Endothelial cell of umbilical vein (primary cell): ENCODE measurements around the gene SMIM44. TPM values are rescaled to one million over a fixed set of nuclear protein-coding genes. Genes with fewer than 3 reads are reported as not detected.

Source experiments
- BruUV-seq: library from RNA; stranded (reverse); fragments of 400-500 nt; replicated peaks from 2 replicates; lab custom pipeline; 2021; lab: Mats Ljungman, UMichigan
- CTCF ChIA-PET: fragments of 300-600, 350-600 bp; sonication (Branson Sonifier 250); formaldehyde crosslinking; loops from one replicate; lab custom pipeline; 2021; ENCODE audit warnings: antibody characterized with exemption, inconsistent platforms; lab: Charles Lee
- POLR2A ChIA-PET: fragments of 300-600, 350-600 bp; sonication (Branson Sonifier 250); formaldehyde crosslinking; loops from one replicate; lab custom pipeline; 2021; ENCODE audit warnings: antibody characterized with exemption, inconsistent platforms; lab: Charles Lee
- DNase-seq: peaks from one replicate; pipeline ENCODE4 v3.0.0-alpha.2; 2011; ENCODE audit warnings: low read depth, low spot score
- FAIRE-seq: peaks from 2 replicates; lab custom pipeline; 2011; peaks lifted over from hg19 to GRCh38; lab: Jason Lieb, UNC
- H2AFZ ChIP-seq: 2 replicates; pipeline ENCODE4 v1.6.0; 2012; ENCODE audit warnings: low read depth, low read length, control low read depth, inconsistent platforms
- H3K27ac ChIP-seq: 2 replicates; pipeline ENCODE4 v1.5.1; 2011; ENCODE audit warnings: low read depth, mild to moderate bottlenecking, control low read depth, low read length, moderate library complexity; ENCODE audit not compliant: insufficient read depth
- H3K27me3 ChIP-seq, 2 experiments: 2 replicates each; pipeline versions ENCODE4 v1.6.0 to v1.6.1; 2011; ENCODE audit warnings: low read length in 2 of 2, mixed read lengths in 1 of 2; ENCODE audit not compliant: control insufficient read depth in 2 of 2, insufficient read depth in 2 of 2
- H3K36me3 ChIP-seq, 2 experiments: 2 replicates in 1 of 2; 3 replicates in 1 of 2; pipeline ENCODE4 v1.5.1; 2011; ENCODE audit warnings: low read length in 2 of 2, mild to moderate bottlenecking in 1 of 2, moderate library complexity in 1 of 2; ENCODE audit not compliant: control insufficient read depth in 2 of 2, insufficient read depth in 2 of 2; ENCODE audit errors: extremely low read depth in 1 of 2
- H3K4me1 ChIP-seq: 3 replicates; pipeline ENCODE4 v1.5.1; 2011; ENCODE audit warnings: mild to moderate bottlenecking, low read length; ENCODE audit not compliant: control insufficient read depth, insufficient read depth; ENCODE audit errors: extremely low read depth
- H3K4me2 ChIP-seq: 2 replicates; pipeline ENCODE4 v1.6.1; 2011; ENCODE audit warnings: low read length, control low read depth, mixed read lengths; ENCODE audit not compliant: insufficient read depth
- H3K4me3 ChIP-seq, 3 experiments: fragments of 200-600 bp in 1 of 3; sonication (generic), shearing (Covaris generic) in 1 of 3; replicated peaks in 1 of 3; 2 replicates each; pipeline ENCODE4 v1.5.1; 2011 to 2016; ENCODE audit warnings: control low read depth in 3 of 3, low read length in 3 of 3, mild to moderate bottlenecking in 2 of 3, inconsistent platforms in 1 of 3, low read depth in 1 of 3, moderate library complexity in 1 of 3; ENCODE audit not compliant: insufficient read depth in 1 of 3
- H3K79me2 ChIP-seq: 2 replicates; pipeline ENCODE4 v1.6.0; 2012; ENCODE audit warnings: low read length, inconsistent platforms; ENCODE audit not compliant: control insufficient read depth, insufficient read depth
- H3K9ac ChIP-seq: replicated peaks from 2 replicates; pipeline ENCODE3; 2011; ENCODE audit warnings: low read length, control low read depth; ENCODE audit not compliant: insufficient read depth; ENCODE audit errors: extremely low read depth
- H3K9me1 ChIP-seq: replicated peaks from 3 replicates; pipeline ENCODE4 v1.6.0; 2011; ENCODE audit warnings: mild to moderate bottlenecking, low read length; ENCODE audit not compliant: control insufficient read depth, insufficient read depth; ENCODE audit errors: extremely low read depth
- H3K9me3 ChIP-seq: replicated peaks from 2 replicates; pipeline ENCODE4 v1.5.1; 2012; ENCODE audit warnings: low read length, inconsistent platforms; ENCODE audit not compliant: control insufficient read depth, insufficient read depth
- H4K20me1 ChIP-seq: replicated peaks from 2 replicates; pipeline ENCODE3; 2011; ENCODE audit warnings: mild to moderate bottlenecking, low read length; ENCODE audit not compliant: control insufficient read depth, insufficient read depth; ENCODE audit errors: extremely low read depth
- CTCF ChIP-seq, 2 donors: IDR thresholded peaks; 1 replicate in 1 of 2; 2 replicates in 1 of 2; pipeline ENCODE4 v1.5.1; 2011; ENCODE audit warnings: low read length in 2 of 2, mild to moderate bottlenecking in 2 of 2, moderate library complexity in 2 of 2, control low read depth in 1 of 2, inconsistent platforms in 1 of 2, low read depth in 1 of 2; ENCODE audit not compliant: insufficient read depth in 1 of 2; ENCODE audit errors: extremely low read depth in 1 of 2
- EZH2 ChIP-seq: IDR thresholded peaks from 2 replicates; pipeline ENCODE4 v1.6.1; 2012; ENCODE audit warnings: borderline replicate concordance, low read depth, mild to moderate bottlenecking, moderate library complexity, low read length, inconsistent platforms; ENCODE audit not compliant: severe bottlenecking
- FOS ChIP-seq: IDR thresholded peaks from 2 replicates; pipeline ENCODE4 v1.6.1; 2011; ENCODE audit warnings: mild to moderate bottlenecking, low read length, moderate library complexity, borderline replicate concordance; ENCODE audit not compliant: insufficient read depth
- GATA2 ChIP-seq: IDR thresholded peaks from 2 replicates; pipeline ENCODE4 v1.7.0; 2011; ENCODE audit warnings: low read depth, mild to moderate bottlenecking, moderate library complexity, mixed read lengths, low read length; ENCODE audit not compliant: insufficient read length, insufficient read depth
- JUN ChIP-seq: IDR thresholded peaks from 2 replicates; pipeline ENCODE4 v1.6.1; 2011; ENCODE audit warnings: borderline replicate concordance, low read depth; ENCODE audit not compliant: insufficient read length, insufficient read depth
- MAX ChIP-seq: IDR thresholded peaks from 2 replicates; pipeline ENCODE4 v1.6.1; 2011; ENCODE audit not compliant: insufficient read depth, insufficient read length
- MYC ChIP-seq: IDR thresholded peaks from one replicate; pipeline ENCODE4 v1.6.1; 2011; ENCODE audit warnings: mild to moderate bottlenecking, low read depth, low read length
- POLR2A ChIP-seq: IDR thresholded peaks from 2 replicates; pipeline ENCODE4 v1.6.1; 2012; ENCODE audit warnings: low read depth, mild to moderate bottlenecking, control low read depth, low read length
- POLR2AphosphoS5 ChIP-seq: IDR thresholded peaks from 2 replicates; pipeline ENCODE4 v1.6.1; 2012; ENCODE audit warnings: low read depth, mild to moderate bottlenecking, control low read depth, low read length, moderate library complexity; ENCODE audit not compliant: insufficient read depth
- dilution Hi-C: fragments of 300-500 bp; cut with MboI; formaldehyde crosslinking; loops from one replicate; pipeline ENCODE4 v1.15.0; 2019; ENCODE audit warnings: low sequenced_read_pairs; ENCODE audit not compliant: extremely low pct_ligation_motif_present
- intact Hi-C: fragments of 100-400 bp; cut with micrococcal nuclease; formaldehyde crosslinking; loops from one replicate; pipeline ENCODE4 v1.10.0; 2022
- polyA plus RNA-seq, 4 experiments: library from polyadenylated mRNA; depleted of rRNA in 3 of 4; stranded (reverse) in 3 of 4; unstranded in 1 of 4; fragments of >200 nt; gene quantifications; 2 replicates each; pipeline versions ENCODE4 v1.2.1 to v1.2.3, GENCODE V29; 2011 to 2012; ENCODE audit warnings: missing spikeins in 1 of 4
- total RNA-seq: library from RNA; stranded (reverse); gene quantifications from 2 replicates; pipeline ENCODE4 v1.2.3, GENCODE V29; 2021

Gene SMIM44
- total and polyA plus RNA-seq, 2 donors (not counting 3 experiments of a cell fraction or from before 2014, with no cell fraction given) = not detected

DNA sequence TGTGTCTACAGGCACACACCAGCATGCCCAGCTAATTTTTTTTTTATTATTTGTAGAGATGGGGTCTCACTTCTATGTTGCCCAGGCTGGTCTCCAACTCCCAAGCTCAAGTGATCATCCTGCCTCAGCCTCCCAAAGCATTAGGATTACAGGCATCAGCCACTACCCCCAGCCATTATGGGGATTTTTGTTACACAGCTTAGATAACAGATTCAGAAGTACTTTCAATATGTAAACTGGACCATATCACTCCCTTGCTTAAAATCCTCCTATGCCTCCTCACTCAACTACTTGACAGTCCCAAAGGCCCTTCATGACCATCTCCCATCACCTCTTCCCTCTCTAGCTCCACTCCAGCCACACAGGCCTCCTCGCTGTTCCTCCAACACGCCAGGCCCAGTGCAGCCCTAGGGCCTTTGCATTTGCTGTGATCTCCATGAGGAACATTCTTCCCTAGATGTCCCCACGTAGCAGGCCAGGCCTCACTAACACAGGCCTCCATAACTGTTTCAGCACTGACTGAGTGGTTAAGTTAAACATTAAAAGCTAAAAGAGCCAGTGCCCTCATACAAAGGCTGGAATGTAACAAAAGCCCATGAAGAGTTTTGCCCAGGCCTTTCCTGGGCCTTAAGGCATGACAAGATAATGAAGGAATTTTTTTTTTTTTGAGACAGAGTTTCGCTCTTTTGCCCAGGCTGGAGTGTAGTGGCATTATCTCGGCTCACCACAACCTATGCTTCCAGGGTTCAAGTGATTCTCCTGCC, 14.7 kb upstream of the SMIM44 start:
- CTCF ChIA-PET = interaction anchor here (1.3 kb wide), 1 partner anchor 13 kb away, joined by 5 read pairs; no protein-coding TSS in a partner anchor
- no TSS peak for BruUV-seq
- dilution Hi-C loops = no loop called here
- H3K36me3 ChIP-seq = peaks cover 0 to 13% of the 10 kb centered on the region in 2 experiments
- peaks cover 5% of the 10 kb centered on the region for H3K4me1 ChIP-seq
- H4K20me1 ChIP-seq = no peaks in the 10 kb centered on the region
- DNase-seq = no peak
- no peak for TF ChIP-seq MYC
- intact Hi-C loops = no loop called here
- no peaks in the 10 kb centered on the region for H3K9me1 ChIP-seq
- no peak overlapping the region for H3K27ac ChIP-seq
- no peaks in the 10 kb centered on the region for H3K9me3 ChIP-seq
- no peaks in the 10 kb centered on the region for H3K27me3 ChIP-seq
- peaks cover 28% of the 10 kb centered on the region for H3K79me2 ChIP-seq
- POLR2A ChIA-PET = no interaction called here
- no peak overlapping the region for H2AFZ ChIP-seq
- FAIRE-seq = no peak
- H3K4me3 ChIP-seq = no peak overlapping the region
- no peak overlapping the region for H3K9ac ChIP-seq
- H3K4me2 ChIP-seq = no peak overlapping the region

DNA sequence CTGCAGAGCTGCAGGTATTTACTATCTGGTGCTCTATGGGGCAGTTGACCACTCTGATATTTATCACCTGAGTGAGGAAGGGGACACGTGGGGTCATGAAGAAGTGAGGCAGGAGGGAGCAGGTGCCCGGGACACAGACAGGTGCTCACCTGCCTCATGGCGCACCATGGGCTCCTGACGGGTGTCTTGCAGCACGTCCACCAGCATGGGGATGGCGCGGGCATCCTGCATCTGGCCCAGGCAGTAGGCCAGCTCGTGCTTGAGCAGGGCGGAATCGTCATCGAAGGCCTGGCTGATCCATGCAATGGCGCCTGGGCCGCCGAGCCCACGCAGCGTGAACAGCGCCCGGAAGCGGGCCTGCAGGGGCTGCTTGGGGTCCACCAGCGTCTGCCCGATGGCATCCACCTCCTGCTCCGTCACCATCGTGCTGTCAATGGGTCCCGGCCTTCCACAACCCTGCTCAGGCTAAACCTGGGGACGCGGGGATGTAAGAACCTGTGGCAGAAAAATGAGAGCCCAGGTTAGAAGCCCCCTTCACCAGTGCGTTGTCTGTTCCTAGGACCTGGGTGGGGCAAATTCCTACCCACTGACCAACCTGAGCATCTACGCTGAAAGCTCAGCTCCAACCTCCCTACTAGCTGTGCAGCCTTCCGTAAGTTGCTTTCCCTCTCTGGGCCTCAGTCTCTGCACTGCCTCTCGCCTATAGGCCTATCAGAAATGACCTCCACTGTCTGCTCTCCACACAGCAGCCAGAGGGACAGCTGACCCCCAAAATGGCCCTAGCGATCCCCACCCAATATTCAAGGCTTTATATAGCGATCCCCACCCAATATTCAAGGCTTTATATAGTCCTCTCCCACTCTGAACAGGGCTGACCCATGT, 13.4 kb upstream of the SMIM44 start:
- no peaks in the 10 kb centered on the region for H3K27me3 ChIP-seq
- H3K4me3 ChIP-seq = no peak overlapping the region
- no TSS peak for BruUV-seq
- dilution Hi-C loops (no loop called here), intact Hi-C loops (no loop called here)
- peaks cover 28% of the 10 kb centered on the region for H3K79me2 ChIP-seq
- no peaks in the 10 kb centered on the region for H3K9me1 ChIP-seq
- H3K36me3 ChIP-seq = peaks cover 0 to 18% of the 10 kb centered on the region in 2 experiments
- no peak for DNase-seq
- no peak overlapping the region for H3K27ac ChIP-seq
- H3K9me3 ChIP-seq = no peaks in the 10 kb centered on the region
- no peak overlapping the region for H2AFZ ChIP-seq
- H3K9ac ChIP-seq = no peak overlapping the region
- TF ChIP-seq MYC (no peak), FOS (no peak), MAX (no peak), EZH2 (no peak), GATA2 (no peak), JUN (no peak), POLR2AphosphoS5 (no peak), CTCF (IDR thresholded peaks at IDR 0.05; ENCODE audit: extremely low read depth in 1 of 2, insufficient read depth in 1 of 2, low read depth in 1 of 2, low read length in 2 of 2) (no peak), POLR2A (no peak)
- peaks cover 5% of the 10 kb centered on the region for H3K4me1 ChIP-seq
- no peaks in the 10 kb centered on the region for H4K20me1 ChIP-seq
- no peak for FAIRE-seq
- CTCF ChIA-PET = no interaction called here
- H3K4me2 ChIP-seq = no peak overlapping the region
- POLR2A ChIA-PET = no interaction called here
